K562 (cell line): Measurements from ENCODE around the gene ACOT7. TPM values are rescaled to one million over a fixed set of nuclear protein-coding genes. Genes with fewer than 3 reads are reported as not detected.

Experiments used
- CBX8 ChIP-seq: fragments of 200-600 bp; sonication (generic); IDR thresholded peaks from 2 replicates; pipeline ENCODE4 v1.6.1; 2012; ENCODE audit warnings: borderline replicate concordance, mixed run types, low read depth, mild to moderate bottlenecking, moderate library complexity, mixed read lengths, low read length, control low read depth, inconsistent platforms; ENCODE audit not compliant: poor library complexity, severe bottlenecking; ENCODE audit errors: extremely low read depth
- CCNT2 ChIP-seq: IDR thresholded peaks from 2 replicates; pipeline ENCODE4 v1.6.1; 2011; ENCODE audit warnings: borderline replicate concordance, low read depth, mild to moderate bottlenecking, moderate library complexity, mixed read lengths, low read length; ENCODE audit not compliant: insufficient read length; ENCODE audit errors: extremely low read depth
- E2F6 ChIP-seq, 2 experiments: IDR thresholded peaks; 2 replicates each; pipeline ENCODE4 v1.6.1; 2011; ENCODE audit warnings: borderline replicate concordance in 1 of 2, control low read depth in 1 of 2, low read depth in 1 of 2, low read length in 1 of 2, mild to moderate bottlenecking in 1 of 2, mixed read lengths in 1 of 2, moderate library complexity in 1 of 2; ENCODE audit not compliant: insufficient read depth in 1 of 2, insufficient read length in 1 of 2, poor library complexity in 1 of 2, severe bottlenecking in 1 of 2; ENCODE audit errors: extremely low read depth in 1 of 2
- FIP1L1 ChIP-seq: fragments of 200-400 bp; formaldehyde crosslinking; IDR thresholded peaks from 2 replicates; pipeline ENCODE4 v1.6.1; 2018; ENCODE audit warnings: mild to moderate bottlenecking, low read depth, low read length; ENCODE audit not compliant: poor library complexity, severe bottlenecking
- GTF2B ChIP-seq: IDR thresholded peaks from 2 replicates; pipeline ENCODE4 v1.6.1; 2011; ENCODE audit not compliant: insufficient read length; ENCODE audit errors: extremely low read depth
- HNRNPUL1 ChIP-seq: fragments of 200-400 bp; formaldehyde crosslinking; IDR thresholded peaks from 2 replicates; pipeline ENCODE4 v1.6.1; 2017; ENCODE audit warnings: low read length
- HSF4 ChIP-seq: fragments of 250-450 bp; sonication (Bioruptor Pico); IDR thresholded peaks from 2 replicates; pipeline ENCODE4 v2.1.2; 2022; ENCODE audit warnings: mild to moderate bottlenecking, moderate library complexity, borderline replicate concordance
- ID3 ChIP-seq, 2 experiments: fragments of 250-450 bp in 1 of 2; fragments of 450-650 bp in 1 of 2; sonication (Bioruptor Pico) in 1 of 2; IDR thresholded peaks; 2 replicates each; pipeline versions ENCODE4 v1.6.1 to v1.8.0; 2016 to 2021; ENCODE audit warnings: mild to moderate bottlenecking in 2 of 2, moderate library complexity in 2 of 2, missing compliant biosample characterization in 1 of 2, missing genetic modification characterization in 1 of 2
- PHTF2 ChIP-seq: fragments of 250-450 bp; sonication (Bioruptor Pico); IDR thresholded peaks from 2 replicates; pipeline ENCODE4 v1.5.0; 2021; ENCODE audit warnings: mild to moderate bottlenecking
- PKNOX1 ChIP-seq: fragments of 450-650 bp; IDR thresholded peaks from 2 replicates; pipeline ENCODE4 v1.6.1; 2016
- RB1 ChIP-seq: fragments of 450-650 bp; IDR thresholded peaks from 2 replicates; pipeline ENCODE4 v1.6.1; 2017; ENCODE audit warnings: low read depth, mild to moderate bottlenecking
- RBFOX2 ChIP-seq: fragments of 200-400 bp; formaldehyde crosslinking; IDR thresholded peaks from 2 replicates; pipeline ENCODE4 v1.6.1; 2017; ENCODE audit warnings: low read depth, mild to moderate bottlenecking, low read length, moderate library complexity
- SAFB ChIP-seq: fragments of 200-400 bp; formaldehyde crosslinking; IDR thresholded peaks from 2 replicates; pipeline ENCODE4 v1.6.1; 2017; ENCODE audit warnings: low read depth, low read length, borderline replicate concordance
- SIN3B ChIP-seq: fragments of 450-650 bp; IDR thresholded peaks from 2 replicates; pipeline ENCODE4 v1.6.1; 2017; ENCODE audit warnings: low read depth, mild to moderate bottlenecking, moderate library complexity
- SMC3 ChIP-seq: conservative IDR thresholded peaks from 2 replicates; pipeline ENCODE4 v1.6.1; 2011; ENCODE audit warnings: low read depth, low read length, improper control_type of control experiment; ENCODE audit not compliant: insufficient read depth
- UBTF ChIP-seq, 2 experiments: IDR thresholded peaks; 2 replicates each; pipeline ENCODE4 v1.6.1; 2012; ENCODE audit warnings: improper control_type of control experiment in 2 of 2, low read depth in 2 of 2, low read length in 2 of 2, borderline replicate concordance in 1 of 2
- ZNF431 ChIP-seq: sonication (generic); formaldehyde crosslinking; IDR thresholded peaks from 2 replicates; pipeline ENCODE4 v1.8.0; 2022; ENCODE audit warnings: mild to moderate bottlenecking, missing genetic modification reagents
- ZNF696 ChIP-seq: fragments of 250-450 bp; sonication (Bioruptor Pico); conservative IDR thresholded peaks from 2 replicates; pipeline ENCODE4 v1.4.0; 2020; ENCODE audit warnings: mild to moderate bottlenecking, moderate library complexity
- polyA plus RNA-seq, 8 experiments: library from polyadenylated mRNA; depleted of rRNA in 4 of 8; stranded (reverse) in 5 of 8; unstranded in 3 of 8; fragments of >200 nt; fragmentation: Nextera tagmentation in 2 of 8; fragmentation: Illumina TruSeq in 1 of 8; extraction: Ambion mirVana in 2 of 8; extraction: Trizol in 1 of 8; gene quantifications; 2 replicates each; pipeline versions ENCODE4 v1.2.1 to v1.2.3, GENCODE V29; 2011 to 2014; ENCODE audit warnings: inconsistent platforms in 1 of 8, missing spikeins in 1 of 8
- total RNA-seq, 7 experiments: library from RNA; depleted of rRNA in 6 of 7; stranded (reverse); fragments of >200 nt in 6 of 7; fragmentation: Illumina TruSeq in 2 of 7; extraction: Trizol in 2 of 7; gene quantifications; 2 replicates each; pipeline versions ENCODE4 v1.2.1 to v1.2.3, GENCODE V29; 2011 to 2021; ENCODE audit warnings: low replicate concordance in 1 of 7

ACOT7 gene
- total and polyA plus RNA-seq, 9 of the 15 experiments (the other 6 are each of a cell fraction or from before 2014, with no cell fraction given) = 7.0 to 92.6 (median 37.2) TPM

- TF ChIP-seq ID3 (CRISPR knock-in tag; IDR thresholded peaks at IDR 0.05) = no peak
- peak; percentile 74; the same call in 1 of the 2 replicates for TF ChIP-seq ID3 (tag; IDR thresholded peaks at IDR 0.05)
- TF ChIP-seq GTF2B = no peak
- no peak for TF ChIP-seq CBX8
- TF ChIP-seq E2F6 (IDR thresholded peaks at IDR 0.05; ENCODE audit: borderline replicate concordance in 1 of 2, extremely low read depth in 1 of 2, insufficient read depth in 1 of 2, insufficient read length in 1 of 2, low read depth in 1 of 2, low read length in 1 of 2, poor library complexity in 1 of 2, severe bottlenecking in 1 of 2) = peak; percentile 62 to 82
- no peak for TF ChIP-seq ZNF696 (CRISPR knock-in tag)
- TF ChIP-seq PHTF2 (CRISPR knock-in tag) = no peak
- TF ChIP-seq FIP1L1 = peak; percentile 28
- TF ChIP-seq SMC3 = no peak
- peak; percentile 46; the same call in 1 of the 2 replicates for TF ChIP-seq SIN3B
- 0 out of 2 replicates have a peak, but pooled peaks have one; percentile 51 for TF ChIP-seq HSF4 (CRISPR knock-in tag)
- TF ChIP-seq SAFB = 0 out of 2 replicates have a peak, but pooled peaks have one; percentile 22
- peak; percentile 60 for TF ChIP-seq CCNT2
- TF ChIP-seq HNRNPUL1 = no peak
- peak; percentile 83 for TF ChIP-seq RB1
- TF ChIP-seq ZNF431 (CRISPR knock-in tag) = peak; percentile 71; the same call in 1 of the 2 replicates
- no peak for TF ChIP-seq PKNOX1
- peak; percentile 61 to 77; a peak in 1 of 4 replicates for TF ChIP-seq UBTF (IDR thresholded peaks at IDR 0.05; ENCODE audit: borderline replicate concordance in 1 of 2, low read depth in 2 of 2, low read length in 2 of 2)
- TF ChIP-seq RBFOX2 = peak; percentile 22; the same call in 1 of the 2 replicates
These were observed 31.3 kb upstream of the ACOT7 start, which contains the start of gene ESPN (continued) for GRCh38 chr1:6424619-6425593.
